GM12878 (cell line): Measurements from ENCODE around the gene SLC9A3. TPM values are rescaled to one million over a fixed set of nuclear protein-coding genes. Genes with fewer than 3 reads are reported as not detected.

Source experiments
- ATAC-seq: fragments of 200-7000 bp; cut with Tn5 transposase; 3 replicates; pipeline ENCODE4 v1.9.1; 2020; ENCODE audit warnings: mild to moderate bottlenecking, moderate library complexity
- BruUV-seq: library from RNA; stranded (reverse); fragments of 400-500 nt; replicated peaks from 2 replicates; lab custom pipeline; 2021; lab: Mats Ljungman, UMichigan
- CTCF ChIA-PET: fragments of 300-600 bp; sonication (Branson Sonifier 250); formaldehyde crosslinking; extraction: SDS; loops from one replicate; lab custom pipeline; 2021; ENCODE audit warnings: inconsistent platforms; lab: Yijun Ruan, JAX
- POLR2A ChIA-PET: fragments of 350-600 bp; formaldehyde crosslinking; extraction: SDS; loops from one replicate; lab custom pipeline; 2021; ENCODE audit warnings: inconsistent platforms; lab: Charles Lee
- RAD21 ChIA-PET: fragments of 300-600 bp; sonication (Branson Sonifier 250); formaldehyde crosslinking; loops from one replicate; lab custom pipeline; 2023; ENCODE audit warnings: antibody characterized with exemption; ENCODE audit not compliant: unreplicated experiment; lab: Charles Lee
- SMC1A ChIA-PET: fragments of 300-600 bp; sonication (Branson Sonifier 250); formaldehyde crosslinking; loops from one replicate; lab custom pipeline; 2023; ENCODE audit not compliant: unreplicated experiment, uncharacterized antibody; lab: Charles Lee
- DNase-seq: peaks from one replicate; pipeline ENCODE4 v3.0.0-alpha.2; 2011; ENCODE audit warnings: low read depth, low spot score
- FAIRE-seq: peaks from 3 replicates; lab custom pipeline; 2011; peaks lifted over from hg19 to GRCh38; lab: Jason Lieb, UNC
- H2AFZ ChIP-seq: 2 replicates; pipeline ENCODE4 v1.6.0; 2011; ENCODE audit warnings: low read depth, low read length, control low read depth; ENCODE audit not compliant: control insufficient read depth
- H3K27ac ChIP-seq: 2 replicates; pipeline ENCODE4 v1.5.1; 2011; ENCODE audit warnings: control low read depth; ENCODE audit not compliant: control insufficient read depth, insufficient read depth
- H3K27me3 ChIP-seq, 2 experiments: replicated peaks in 1 of 2; 2 replicates each; pipeline versions ENCODE4 v1.6.0 to v1.6.1; 2011; ENCODE audit warnings: low read length in 1 of 2; ENCODE audit not compliant: control insufficient read depth in 2 of 2, insufficient read depth in 2 of 2
- H3K36me3 ChIP-seq, 2 experiments: 2 replicates each; pipeline ENCODE4 v1.5.1; 2011; ENCODE audit warnings: low read length in 1 of 2; ENCODE audit not compliant: control insufficient read depth in 2 of 2, insufficient read depth in 2 of 2
- H3K4me1 ChIP-seq: 2 replicates; pipeline ENCODE4 v1.6.1; 2011; ENCODE audit warnings: mild to moderate bottlenecking, low read length, moderate library complexity, mixed read lengths; ENCODE audit not compliant: control insufficient read depth, insufficient read depth
- H3K4me2 ChIP-seq: 2 replicates; pipeline ENCODE4 v1.6.0; 2011; ENCODE audit warnings: control low read depth; ENCODE audit not compliant: control insufficient read depth, insufficient read depth
- H3K4me3 ChIP-seq: fragments of 200-600 bp; sonication (generic); 2 replicates; pipeline ENCODE4 v1.5.1; 2016
- H3K79me2 ChIP-seq: 2 replicates; pipeline ENCODE4 v1.6.0; 2011; ENCODE audit warnings: low read length; ENCODE audit not compliant: control insufficient read depth, insufficient read depth
- H3K9ac ChIP-seq: 2 replicates; pipeline ENCODE4 v1.8.0; 2011; ENCODE audit warnings: low read length, control low read depth, mixed read lengths; ENCODE audit not compliant: control insufficient read depth, insufficient read depth
- H3K9me3 ChIP-seq: replicated peaks from 3 replicates; pipeline ENCODE4 v1.5.1; 2011; ENCODE audit warnings: mild to moderate bottlenecking, low read length; ENCODE audit not compliant: control insufficient read depth, insufficient read depth
- H4K20me1 ChIP-seq: 2 replicates; pipeline ENCODE4 v1.6.0; 2011; ENCODE audit not compliant: control insufficient read depth, insufficient read depth
- BRCA1 ChIP-seq: IDR thresholded peaks from 2 replicates; pipeline ENCODE4 v1.6.1; 2011; ENCODE audit warnings: low read depth, low read length, improper control_type of control experiment
- CBX3 ChIP-seq: fragments of 200-600 bp; sonication (generic); IDR thresholded peaks from 2 replicates; pipeline ENCODE4 v1.6.1; 2016; ENCODE audit warnings: low read depth, borderline replicate concordance
- DPF2 ChIP-seq: fragments of 450-650 bp; IDR thresholded peaks from 2 replicates; pipeline ENCODE4 v1.6.1; 2017; ENCODE audit warnings: mild to moderate bottlenecking
- EZH2 ChIP-seq: IDR thresholded peaks from 2 replicates; pipeline ENCODE4 v1.6.1; 2012; ENCODE audit warnings: low read depth, mild to moderate bottlenecking, control low read depth, inconsistent platforms, low read length, borderline replicate concordance; ENCODE audit not compliant: control insufficient read depth
- FOS ChIP-seq: IDR thresholded peaks from 3 replicates; pipeline ENCODE4 v1.6.1; 2011; ENCODE audit warnings: borderline replicate concordance; ENCODE audit not compliant: insufficient read length; ENCODE audit errors: extremely low read depth
- JUNB ChIP-seq: IDR thresholded peaks from 2 replicates; pipeline ENCODE4 v1.6.1; 2016; ENCODE audit warnings: antibody characterized with exemption, mild to moderate bottlenecking
- MEF2A ChIP-seq: IDR thresholded peaks from 2 replicates; pipeline ENCODE4 v1.6.1; 2011; ENCODE audit warnings: low read depth, mild to moderate bottlenecking, low read length, moderate library complexity; ENCODE audit not compliant: insufficient read depth
- POLR2AphosphoS5 ChIP-seq: IDR thresholded peaks from 2 replicates; pipeline ENCODE4 v1.6.1; 2011; ENCODE audit warnings: mild to moderate bottlenecking, low read length, inconsistent platforms
- RAD21 ChIP-seq: IDR thresholded peaks from 2 replicates; pipeline ENCODE4 v1.6.1; 2011; ENCODE audit warnings: mild to moderate bottlenecking, low read depth, low read length, moderate library complexity; ENCODE audit not compliant: insufficient read depth
- RELA ChIP-seq: fragments of 450-650 bp; IDR thresholded peaks from 2 replicates; pipeline ENCODE4 v1.8.0; 2014; ENCODE audit warnings: borderline replicate concordance; ENCODE audit not compliant: partially characterized antibody
- RFX5 ChIP-seq: IDR thresholded peaks from 2 replicates; pipeline ENCODE4 v1.6.1; 2011; ENCODE audit warnings: low read depth, low read length, improper control_type of control experiment
- WGBS: methylation state at CpG from one replicate; pipeline ENCODE4 v1.1.6; 2016; ENCODE audit warnings: low lambda C conversion rate; ENCODE audit not compliant: insufficient replicate concordance, insufficient coverage; ENCODE audit errors: missing lambda C conversion rate; 5-methylcytosine and 5-hydroxymethylcytosine counted together
- in situ Hi-C: fragments of 300-500 bp; cut with MboI; formaldehyde crosslinking; loops from 9 replicates; pipeline ENCODE4 v1.14.3; 2018; ENCODE audit warnings: mixed read lengths
- intact Hi-C: fragments of 100-400 bp; cut with micrococcal nuclease; formaldehyde crosslinking; loops from one replicate; pipeline ENCODE4 v1.14.2; 2022; ENCODE audit not compliant: unreplicated experiment
- polyA plus RNA-seq, 11 experiments: library from polyadenylated mRNA; depleted of rRNA in 4 of 11; unstranded in 6 of 11; stranded (reverse) in 5 of 11; fragments of >200 nt; fragmentation: Nextera tagmentation in 4 of 11; fragmentation: Illumina TruSeq in 1 of 11; extraction: Ambion mirVana in 4 of 11; extraction: Trizol in 1 of 11; gene quantifications; 1 replicate in 1 of 11; 2 replicates in 10 of 11; pipeline versions ENCODE4 v1.2.1 to v1.2.3, GENCODE V29; 2011 to 2016; ENCODE audit warnings: inconsistent platforms in 2 of 11, missing spikeins in 2 of 11, low read depth in 1 of 11
- total RNA-seq, 4 experiments: library from RNA; depleted of rRNA in 3 of 4; stranded (reverse); fragments of >200 nt in 3 of 4; fragmentation: Illumina TruSeq in 1 of 4; extraction: Trizol in 1 of 4; gene quantifications; 2 replicates each; pipeline versions ENCODE4 v1.2.1 to v1.2.3, GENCODE V29; 2013 to 2021
- TF ChIP-seq, protein P1 (sequence below): IDR thresholded peaks from 2 replicates; pipeline ENCODE4 v1.6.1; 2012; ENCODE audit warnings: low read depth, low read length, improper control_type of control experiment

SLC9A3 gene
- total and polyA plus RNA-seq, 10 of the 15 experiments (the other 5 are each of a cell fraction or from before 2014, with no cell fraction given) = 0.04 to 5.2 (median 2.3) TPM; not detected in 1

DNA sequence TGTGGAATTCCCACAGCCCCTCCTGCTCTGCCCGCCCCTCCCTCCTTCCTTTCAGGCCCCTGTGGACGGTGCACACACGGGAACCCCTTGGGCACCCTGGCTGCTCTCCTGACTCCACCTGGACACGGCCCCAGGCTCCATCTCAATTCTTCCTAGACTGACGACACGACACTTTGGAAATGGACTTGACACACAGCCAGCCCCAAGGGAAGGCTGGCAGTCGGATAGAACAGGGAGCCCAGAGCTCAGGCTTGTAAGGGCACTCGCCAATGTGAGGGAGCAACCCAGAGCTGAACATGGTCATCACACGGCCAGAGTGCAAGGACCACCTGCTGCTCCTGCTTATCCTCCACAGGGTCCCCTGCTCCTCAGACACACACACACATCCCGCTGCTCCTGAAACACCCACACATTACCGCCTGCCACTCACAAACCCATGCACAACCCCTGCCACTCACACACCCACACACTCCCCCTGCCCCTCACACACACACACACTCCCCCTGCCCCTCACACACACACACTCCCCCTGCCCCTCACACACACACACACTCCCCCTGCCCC is 8.9 kb downstream of the SLC9A3 start:
- ChIA-PET POLR2A (no interaction called here), CTCF (no interaction called here), SMC1A (no interaction called here), RAD21 (no interaction called here)
- H3K36me3 ChIP-seq = no peaks in the 10 kb centered on the region
- intact Hi-C loops = no loop called here
- H3K4me3 ChIP-seq = no peak overlapping the region
- in situ Hi-C loops = no loop called here
- no peak for ATAC-seq
- H3K4me1 ChIP-seq = no peaks in the 10 kb centered on the region
- no TSS peak for BruUV-seq
- H2AFZ ChIP-seq = no peak overlapping the region
- H3K9ac ChIP-seq = no peak overlapping the region
- 22% methylated on average over 11 of the region's 11 CpGs for WGBS
- H3K79me2 ChIP-seq = no peaks in the 10 kb centered on the region
- no peak for TF ChIP-seq POLR2AphosphoS5
- TF ChIP-seq RELA = no peak
- TF ChIP-seq FOS = no peak
- TF ChIP-seq DPF2 = no peak
- TF ChIP-seq MEF2A = no peak
- no peak for TF ChIP-seq EZH2
- no peak for TF ChIP-seq CBX3
- no peak for TF ChIP-seq RFX5
- TF ChIP-seq RAD21 = no peak
- TF ChIP-seq, protein P1, sequence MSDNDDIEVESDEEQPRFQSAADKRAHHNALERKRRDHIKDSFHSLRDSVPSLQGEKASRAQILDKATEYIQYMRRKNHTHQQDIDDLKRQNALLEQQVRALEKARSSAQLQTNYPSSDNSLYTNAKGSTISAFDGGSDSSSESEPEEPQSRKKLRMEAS = no peak
- TF ChIP-seq JUNB = no peak
- TF ChIP-seq BRCA1 = no peak
- no peak for DNase-seq
- peaks cover 0 to 3% of the 10 kb centered on the region in 2 experiments; a peak in 2 of 4 replicates for H3K27me3 ChIP-seq
- H3K4me2 ChIP-seq = no peak overlapping the region
- H3K9me3 ChIP-seq = no peaks in the 10 kb centered on the region
- no peaks in the 10 kb centered on the region for H4K20me1 ChIP-seq
- H3K27ac ChIP-seq = no peak overlapping the region
- no peak for FAIRE-seq
